ENCODE results near the gene RAD23B.
A peak's percentile ranks its signal among the peaks of the same experiment; 100 is the strongest.

RAD23B gene

DNA sequence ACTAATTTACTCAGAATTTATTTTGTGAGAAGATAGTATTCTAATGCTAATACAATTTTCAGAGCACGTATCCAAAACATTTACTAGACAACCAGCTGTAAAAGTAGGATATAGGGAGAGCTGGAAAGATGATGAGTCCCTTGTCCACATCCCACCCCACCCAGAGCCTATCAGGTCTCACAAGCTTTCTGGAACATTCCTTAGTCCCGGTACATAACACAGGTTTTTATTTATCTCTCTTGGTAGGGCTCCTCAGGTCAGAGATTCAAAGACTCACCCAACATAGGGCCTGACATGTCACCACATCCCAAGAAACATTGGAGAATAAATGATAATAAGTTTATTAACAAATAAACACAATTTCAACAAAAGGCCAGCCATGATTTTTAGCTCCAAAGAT is 13.8 kb upstream of the RAD23B start:
- no peak for DNase-seq

- no peak for DNase-seq
Observed at GRCh38 chr9:107269681-107270080, 13.4 kb upstream of the RAD23B start.

DNA sequence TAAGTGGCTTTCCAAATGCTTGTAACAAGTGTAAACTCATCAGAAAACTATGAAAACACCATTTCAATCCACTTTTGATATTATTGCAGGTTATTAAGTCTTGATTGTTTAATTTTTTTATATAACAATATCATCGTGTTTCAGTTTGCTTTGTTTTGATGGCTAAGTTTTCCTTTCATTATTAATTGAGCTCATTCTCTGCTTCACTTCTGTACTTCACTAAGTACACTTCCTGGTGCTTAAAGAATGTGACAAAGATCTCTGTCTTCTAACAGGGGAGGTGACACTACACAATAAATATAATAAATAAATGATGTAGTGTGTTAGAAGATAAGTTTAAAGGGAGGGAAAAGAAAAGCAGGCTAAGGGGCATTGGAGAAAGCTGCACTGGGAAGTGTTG is 13.0 kb upstream of the RAD23B start:
- DNase-seq = no peak

GRCh38 chr9:107270580-107270979 is 12.5 kb upstream of the RAD23B start:
- DNase-seq = no peak

- no peak for DNase-seq
Observed at GRCh38 chr9:107273634-107274033, 9.4 kb upstream of the RAD23B start.

GRCh38 chr9:107274096-107274495 is 9.0 kb upstream of the RAD23B start:
- DNase-seq = no peak

DNA sequence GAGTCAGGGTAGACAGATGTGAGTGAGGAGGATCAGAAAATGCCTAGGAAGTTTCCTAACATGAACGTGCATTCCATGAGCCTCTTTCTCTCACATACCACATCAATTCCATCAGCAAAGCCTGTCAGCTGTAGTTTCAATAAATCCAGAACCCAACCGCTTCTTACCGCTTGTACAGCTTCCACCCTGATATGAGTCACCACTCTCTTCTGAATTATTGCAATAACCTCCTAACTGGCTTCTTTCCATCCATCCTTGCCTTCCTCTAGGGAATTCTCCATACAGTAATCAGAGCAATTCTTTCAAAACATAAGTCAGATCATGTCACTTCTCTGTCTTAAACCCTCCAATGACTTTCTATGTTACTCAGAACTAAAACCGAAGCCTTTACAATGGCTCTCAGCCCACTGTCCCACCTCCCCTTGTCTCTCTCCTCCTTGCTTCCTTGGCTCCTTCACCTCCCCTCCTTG is 8.1 kb upstream of the RAD23B start:
- no peak for DNase-seq

DNA sequence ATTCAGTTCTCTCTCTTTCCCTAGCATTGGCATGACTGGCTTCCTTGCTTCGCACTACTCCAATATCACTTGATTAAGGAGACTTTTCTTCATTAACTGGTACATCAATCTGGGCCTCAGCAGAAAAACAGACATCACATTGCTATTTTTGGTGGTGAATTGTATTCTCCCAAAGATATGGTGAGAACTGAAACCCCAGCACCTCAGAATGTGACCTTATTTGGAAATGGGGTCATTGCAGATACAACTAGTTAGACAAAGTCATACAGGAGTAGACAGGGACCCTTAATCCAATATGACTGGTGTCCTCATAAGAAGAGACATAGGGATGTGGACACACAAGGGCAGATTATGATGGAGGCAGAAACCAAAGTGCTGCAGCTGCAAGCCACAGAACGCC is 7.5 kb upstream of the RAD23B start:
- DNase-seq = no peak

- DNase-seq = no peak
Observed at GRCh38 chr9:107276966-107277710, 5.9 kb upstream of the RAD23B start.

- DNase-seq = no peak
Observed at GRCh38 chr9:107277801-107278200, 5.3 kb upstream of the RAD23B start.

DNA sequence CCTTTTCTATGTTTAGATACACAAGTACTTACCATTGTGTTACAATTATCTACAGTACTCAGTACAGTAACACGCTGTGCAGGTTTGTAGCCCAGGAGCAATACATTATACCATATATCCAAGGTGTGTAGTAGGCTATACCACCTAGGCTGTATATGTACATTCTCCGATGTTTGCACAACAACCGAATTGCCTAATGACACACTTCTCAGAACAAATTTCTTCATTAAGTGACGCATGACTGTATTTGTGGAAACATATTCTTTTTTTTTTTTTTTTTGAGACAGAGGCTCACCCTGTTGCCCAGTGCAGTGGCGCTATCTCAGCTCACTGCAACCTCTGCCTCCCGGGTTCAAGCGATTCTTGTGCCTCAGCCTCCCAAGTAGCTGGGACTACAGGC is 4.0 kb upstream of the RAD23B start:
- DNase-seq = no peak

DNA sequence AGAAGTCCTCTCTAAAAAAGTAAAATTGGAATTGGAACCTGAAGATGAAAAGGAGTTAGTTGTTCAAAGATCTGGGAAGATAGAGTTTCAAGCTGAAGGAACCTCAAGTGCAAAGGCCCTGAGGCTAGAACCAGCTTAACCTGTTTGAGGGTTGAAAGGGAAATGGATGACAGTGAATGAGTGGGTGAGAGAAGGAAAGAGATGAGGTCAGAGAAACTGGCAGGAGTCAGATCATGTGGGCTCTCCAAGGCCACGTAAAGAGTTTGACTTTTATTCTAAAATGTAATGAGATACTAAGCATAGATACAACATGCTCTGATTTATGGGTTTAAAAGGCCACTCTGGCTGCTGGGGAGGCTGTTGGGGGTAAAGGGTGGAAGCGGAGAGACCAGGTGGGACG is 2.5 kb upstream of the RAD23B start:
- DNase-seq = no peak

DNA sequence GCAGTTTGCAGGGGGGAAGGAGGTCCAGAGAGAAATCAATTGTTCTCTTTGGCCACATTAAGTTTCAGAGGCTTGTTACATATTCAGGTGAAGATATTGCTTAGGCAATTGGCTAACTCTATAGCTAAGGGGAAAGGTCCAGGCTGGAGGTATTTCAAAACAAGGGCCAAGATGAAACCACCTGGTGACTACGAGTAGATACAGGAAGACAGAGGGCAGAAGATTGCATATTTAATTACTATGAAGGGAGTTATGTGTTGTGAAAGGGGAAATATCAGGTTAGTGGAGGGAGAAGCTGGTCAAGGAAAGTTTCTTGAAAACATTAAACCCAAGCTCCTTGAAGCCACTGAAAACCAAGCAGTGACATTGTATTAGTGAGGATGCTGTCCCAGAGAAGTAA is 1.9 kb upstream of the RAD23B start:
- no peak for DNase-seq

GRCh38 chr9:107281922-107282667 is 984 bp upstream of the RAD23B start:
- DNase-seq = no peak

- DNase-seq = peak; percentile 52
Observed at GRCh38 chr9:107283623-107284616, 841 bp downstream of the RAD23B start.

DNA sequence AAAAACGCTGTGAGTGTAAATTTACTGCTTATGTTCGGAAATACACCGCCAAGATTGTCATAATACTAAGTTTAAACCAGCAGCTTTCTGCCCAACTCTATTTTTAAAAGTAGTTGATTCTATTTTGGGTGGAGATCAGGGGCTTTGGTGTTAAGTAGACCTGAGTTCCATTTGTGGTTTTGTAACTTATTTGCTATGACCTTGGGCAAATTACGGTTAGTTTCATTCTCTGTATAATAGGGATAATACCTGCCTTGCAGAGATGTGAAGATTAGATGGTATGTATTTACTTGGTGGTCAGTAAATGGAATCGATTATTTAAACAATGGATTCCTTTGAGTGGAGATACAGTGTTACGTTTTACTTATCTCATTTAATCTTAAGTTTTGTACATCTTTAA is 1.6 kb downstream of the RAD23B start:
- no peak for DNase-seq

GRCh38 chr9:107285286-107285685 is 2.2 kb downstream of the RAD23B start:
- DNase-seq = no peak

GRCh38 chr9:107286057-107286456 is 3.0 kb downstream of the RAD23B start:
- no peak for DNase-seq

GRCh38 chr9:107288701-107289100 is 5.6 kb downstream of the RAD23B start:
- no peak for DNase-seq

GRCh38 chr9:107290619-107291018 is 7.5 kb downstream of the RAD23B start:
- DNase-seq = no peak

GRCh38 chr9:107292821-107293542 is 9.9 kb downstream of the RAD23B start:
- no peak for DNase-seq

- no peak for DNase-seq
Observed at GRCh38 chr9:107293543-107294085, 10.5 kb downstream of the RAD23B start.

All from activated gamma-delta T cell (primary cell).